HepG2 (cell line): ENCODE measurements around the gene SP3. TPM values are rescaled to one million over a fixed set of nuclear protein-coding genes. Genes with fewer than 3 reads are reported as not detected.

Source experiments
- PLSCR1 ChIP-seq: sonication (generic); formaldehyde crosslinking; IDR thresholded peaks from 2 replicates; pipeline ENCODE4 v1.5.0; 2020; ENCODE audit warnings: missing genetic modification reagents, mild to moderate bottlenecking, borderline replicate concordance
- RFXAP ChIP-seq: sonication (generic); formaldehyde crosslinking; IDR thresholded peaks from 2 replicates; pipeline ENCODE4 v1.4.0; 2020; ENCODE audit warnings: missing genetic modification reagents, borderline replicate concordance
- SMAD3 ChIP-seq: sonication (generic); formaldehyde crosslinking; IDR thresholded peaks from 2 replicates; pipeline ENCODE4 v1.4.0; 2020; ENCODE audit warnings: missing genetic modification reagents
- SRSF9 ChIP-seq: fragments of 200-400 bp; formaldehyde crosslinking; IDR thresholded peaks from 2 replicates; pipeline ENCODE4 v1.6.1; 2018; ENCODE audit warnings: borderline replicate concordance, mild to moderate bottlenecking, low read depth, low read length; ENCODE audit not compliant: insufficient read depth, poor library complexity, severe bottlenecking
- TRIM22 ChIP-seq: fragments of 450-650 bp; IDR thresholded peaks from 2 replicates; pipeline ENCODE4 v1.6.1; 2017
- ZFP41 ChIP-seq: sonication (generic); formaldehyde crosslinking; IDR thresholded peaks from 2 replicates; pipeline ENCODE4 v1.4.0; 2020; ENCODE audit warnings: mild to moderate bottlenecking, missing genetic modification reagents, borderline replicate concordance
- ZMYM4 ChIP-seq: sonication (generic); formaldehyde crosslinking; IDR thresholded peaks from 2 replicates; pipeline ENCODE4 v1.8.1; 2023; ENCODE audit warnings: mild to moderate bottlenecking, missing genetic modification reagents
- ZNF441 ChIP-seq: sonication (generic); formaldehyde crosslinking; IDR thresholded peaks from 2 replicates; pipeline ENCODE4 v1.7.0; 2021; ENCODE audit warnings: missing genetic modification reagents, borderline replicate concordance
- ZNF550 ChIP-seq: sonication (generic); formaldehyde crosslinking; IDR thresholded peaks from 2 replicates; pipeline ENCODE4 v1.4.0; 2020; ENCODE audit warnings: mild to moderate bottlenecking, missing genetic modification reagents, borderline replicate concordance
- ZNF576 ChIP-seq: sonication (generic); formaldehyde crosslinking; IDR thresholded peaks from 2 replicates; pipeline ENCODE4 v1.4.0; 2020; ENCODE audit warnings: mild to moderate bottlenecking, missing genetic modification reagents
- polyA plus RNA-seq, 8 experiments: library from polyadenylated mRNA; depleted of rRNA in 3 of 8; stranded (reverse) in 7 of 8; unstranded in 1 of 8; fragments of >200 nt; fragmentation: Illumina TruSeq in 4 of 8; extraction: Trizol in 4 of 8; gene quantifications; 2 replicates each; pipeline versions ENCODE4 v1.2.1 to v1.2.3, GENCODE V29; 2011 to 2016; ENCODE audit warnings: low read depth in 4 of 8, missing spikeins in 1 of 8, mixed read lengths in 1 of 8; ENCODE audit not compliant: insufficient read depth in 1 of 8
- total RNA-seq, 5 experiments: library from RNA; depleted of rRNA; stranded (reverse); fragments of >200 nt; fragmentation: Illumina TruSeq; extraction: Trizol; gene quantifications; 2 replicates each; pipeline ENCODE4 v1.2.3, GENCODE V29; 2016; ENCODE audit warnings: low read depth in 1 of 5
- TF ChIP-seq, protein P1 (sequence below): sonication (generic); formaldehyde crosslinking; IDR thresholded peaks from 2 replicates; pipeline ENCODE4 v1.4.0; 2020; ENCODE audit warnings: missing genetic modification reagents
- TF ChIP-seq, protein P2 (sequence below): sonication (generic); formaldehyde crosslinking; IDR thresholded peaks from 2 replicates; pipeline ENCODE4 v1.4.0; 2020; ENCODE audit warnings: missing genetic modification reagents, borderline replicate concordance
- TF ChIP-seq, protein P3 (sequence below): IDR thresholded peaks from 2 replicates; pipeline ENCODE4 v1.6.1; 2012; ENCODE audit warnings: inconsistent platforms
- TF ChIP-seq, protein P4 (sequence below): sonication (generic); formaldehyde crosslinking; IDR thresholded peaks from 2 replicates; pipeline ENCODE4 v1.4.0; 2020; ENCODE audit warnings: missing genetic modification reagents
- TF ChIP-seq, protein P5 (sequence below): sonication (generic); formaldehyde crosslinking; conservative IDR thresholded peaks from 2 replicates; pipeline ENCODE4 v1.8.0; 2022; ENCODE audit warnings: mild to moderate bottlenecking, moderate library complexity, missing genetic modification reagents

Gene SP3
- total and polyA plus RNA-seq, 2 of the 13 experiments (the other 11 are each of a cell fraction or from before 2014, with no cell fraction given) = 57.3 to 132 TPM

DNA sequence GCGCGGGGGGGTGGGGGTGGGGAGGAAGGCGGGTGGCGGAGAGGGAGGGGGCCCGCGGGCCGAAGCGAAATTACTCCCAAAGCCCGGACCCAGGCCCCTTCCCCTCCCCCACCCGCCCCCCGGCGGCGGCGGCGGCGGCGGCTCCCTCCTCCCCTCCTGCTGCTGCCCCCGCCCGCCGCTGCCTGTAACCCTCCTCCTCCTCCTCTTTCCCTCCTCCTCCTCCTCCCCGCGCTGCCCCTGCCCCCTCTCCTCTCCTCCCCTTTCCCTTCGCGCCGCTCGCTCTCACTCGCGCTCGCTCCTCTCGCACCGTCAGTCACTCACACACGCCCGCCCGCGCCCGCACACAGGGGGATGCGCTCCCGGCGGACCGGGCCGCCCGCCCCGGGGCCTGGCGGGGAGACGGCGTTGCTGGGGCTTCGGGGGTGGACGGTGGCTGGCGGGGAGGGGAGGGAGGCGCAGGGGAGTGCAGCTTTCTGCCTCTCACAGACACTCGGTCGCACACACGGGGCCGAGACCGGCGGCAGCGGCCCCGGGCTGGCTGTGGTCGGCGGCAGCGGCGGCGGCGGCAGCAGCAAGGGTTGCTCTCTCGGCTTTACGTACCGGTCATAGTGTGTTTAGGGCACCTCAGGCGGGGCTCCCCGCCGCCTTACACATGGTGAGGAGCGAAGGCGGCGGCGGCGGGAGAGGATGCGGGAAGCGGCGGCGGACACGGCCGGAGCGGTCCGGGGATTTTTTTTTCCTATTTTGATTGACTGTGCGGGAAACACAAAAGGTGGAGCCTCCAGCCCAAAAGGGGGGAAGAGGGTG lies 405 bp downstream of the SP3 start (continued):
- no peak for TF ChIP-seq SRSF9
- TF ChIP-seq ZNF441 (CRISPR knock-in tag) = no peak; the same call in 1 of the 2 replicates
- TF ChIP-seq, protein P1, sequence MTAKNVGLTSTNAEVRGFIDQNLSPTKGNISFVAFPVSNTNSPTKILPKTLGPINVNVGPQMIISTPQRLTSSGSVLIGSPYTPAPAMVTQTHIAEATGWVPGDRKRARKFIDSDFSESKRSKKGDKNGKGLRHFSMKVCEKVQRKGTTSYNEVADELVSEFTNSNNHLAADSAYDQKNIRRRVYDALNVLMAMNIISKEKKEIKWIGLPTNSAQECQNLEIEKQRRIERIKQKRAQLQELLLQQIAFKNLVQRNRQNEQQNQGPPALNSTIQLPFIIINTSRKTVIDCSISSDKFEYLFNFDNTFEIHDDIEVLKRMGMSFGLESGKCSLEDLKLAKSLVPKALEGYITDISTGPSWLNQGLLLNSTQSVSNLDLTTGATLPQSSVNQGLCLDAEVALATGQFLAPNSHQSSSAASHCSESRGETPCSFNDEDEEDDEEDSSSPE (CRISPR knock-in tag) = peak; percentile 17; the same call in 1 of the 2 replicates
- TF ChIP-seq, protein P2, sequence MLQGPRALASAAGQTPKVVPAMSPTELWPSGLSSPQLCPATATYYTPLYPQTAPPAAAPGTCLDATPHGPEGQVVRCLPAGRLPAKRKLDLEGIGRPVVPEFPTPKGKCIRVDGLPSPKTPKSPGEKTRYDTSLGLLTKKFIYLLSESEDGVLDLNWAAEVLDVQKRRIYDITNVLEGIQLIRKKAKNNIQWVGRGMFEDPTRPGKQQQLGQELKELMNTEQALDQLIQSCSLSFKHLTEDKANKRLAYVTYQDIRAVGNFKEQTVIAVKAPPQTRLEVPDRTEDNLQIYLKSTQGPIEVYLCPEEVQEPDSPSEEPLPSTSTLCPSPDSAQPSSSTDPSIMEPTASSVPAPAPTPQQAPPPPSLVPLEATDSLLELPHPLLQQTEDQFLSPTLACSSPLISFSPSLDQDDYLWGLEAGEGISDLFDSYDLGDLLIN (CRISPR knock-in tag) = peak; percentile 9; the same call in 1 of the 2 replicates
- TF ChIP-seq ZNF550 = 0 out of 2 replicates have a peak, but pooled peaks have one; percentile 33
- TF ChIP-seq, protein P3, sequence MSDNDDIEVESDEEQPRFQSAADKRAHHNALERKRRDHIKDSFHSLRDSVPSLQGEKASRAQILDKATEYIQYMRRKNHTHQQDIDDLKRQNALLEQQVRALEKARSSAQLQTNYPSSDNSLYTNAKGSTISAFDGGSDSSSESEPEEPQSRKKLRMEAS = no peak; the same call in 1 of the 2 replicates
- TF ChIP-seq PLSCR1 (CRISPR knock-in tag) = no peak
- TF ChIP-seq, protein P4, sequence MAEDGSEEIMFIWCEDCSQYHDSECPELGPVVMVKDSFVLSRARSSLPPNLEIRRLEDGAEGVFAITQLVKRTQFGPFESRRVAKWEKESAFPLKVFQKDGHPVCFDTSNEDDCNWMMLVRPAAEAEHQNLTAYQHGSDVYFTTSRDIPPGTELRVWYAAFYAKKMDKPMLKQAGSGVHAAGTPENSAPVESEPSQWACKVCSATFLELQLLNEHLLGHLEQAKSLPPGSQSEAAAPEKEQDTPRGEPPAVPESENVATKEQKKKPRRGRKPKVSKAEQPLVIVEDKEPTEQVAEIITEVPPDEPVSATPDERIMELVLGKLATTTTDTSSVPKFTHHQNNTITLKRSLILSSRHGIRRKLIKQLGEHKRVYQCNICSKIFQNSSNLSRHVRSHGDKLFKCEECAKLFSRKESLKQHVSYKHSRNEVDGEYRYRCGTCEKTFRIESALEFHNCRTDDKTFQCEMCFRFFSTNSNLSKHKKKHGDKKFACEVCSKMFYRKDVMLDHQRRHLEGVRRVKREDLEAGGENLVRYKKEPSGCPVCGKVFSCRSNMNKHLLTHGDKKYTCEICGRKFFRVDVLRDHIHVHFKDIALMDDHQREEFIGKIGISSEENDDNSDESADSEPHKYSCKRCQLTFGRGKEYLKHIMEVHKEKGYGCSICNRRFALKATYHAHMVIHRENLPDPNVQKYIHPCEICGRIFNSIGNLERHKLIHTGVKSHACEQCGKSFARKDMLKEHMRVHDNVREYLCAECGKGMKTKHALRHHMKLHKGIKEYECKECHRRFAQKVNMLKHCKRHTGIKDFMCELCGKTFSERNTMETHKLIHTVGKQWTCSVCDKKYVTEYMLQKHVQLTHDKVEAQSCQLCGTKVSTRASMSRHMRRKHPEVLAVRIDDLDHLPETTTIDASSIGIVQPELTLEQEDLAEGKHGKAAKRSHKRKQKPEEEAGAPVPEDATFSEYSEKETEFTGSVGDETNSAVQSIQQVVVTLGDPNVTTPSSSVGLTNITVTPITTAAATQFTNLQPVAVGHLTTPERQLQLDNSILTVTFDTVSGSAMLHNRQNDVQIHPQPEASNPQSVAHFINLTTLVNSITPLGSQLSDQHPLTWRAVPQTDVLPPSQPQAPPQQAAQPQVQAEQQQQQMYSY = no peak
- TF ChIP-seq RFXAP (CRISPR knock-in tag) = no peak
- peak; percentile 39; the same call in 1 of the 2 replicates for TF ChIP-seq ZMYM4
- no peak for TF ChIP-seq ZFP41 (CRISPR knock-in tag)
- TF ChIP-seq, protein P5, sequence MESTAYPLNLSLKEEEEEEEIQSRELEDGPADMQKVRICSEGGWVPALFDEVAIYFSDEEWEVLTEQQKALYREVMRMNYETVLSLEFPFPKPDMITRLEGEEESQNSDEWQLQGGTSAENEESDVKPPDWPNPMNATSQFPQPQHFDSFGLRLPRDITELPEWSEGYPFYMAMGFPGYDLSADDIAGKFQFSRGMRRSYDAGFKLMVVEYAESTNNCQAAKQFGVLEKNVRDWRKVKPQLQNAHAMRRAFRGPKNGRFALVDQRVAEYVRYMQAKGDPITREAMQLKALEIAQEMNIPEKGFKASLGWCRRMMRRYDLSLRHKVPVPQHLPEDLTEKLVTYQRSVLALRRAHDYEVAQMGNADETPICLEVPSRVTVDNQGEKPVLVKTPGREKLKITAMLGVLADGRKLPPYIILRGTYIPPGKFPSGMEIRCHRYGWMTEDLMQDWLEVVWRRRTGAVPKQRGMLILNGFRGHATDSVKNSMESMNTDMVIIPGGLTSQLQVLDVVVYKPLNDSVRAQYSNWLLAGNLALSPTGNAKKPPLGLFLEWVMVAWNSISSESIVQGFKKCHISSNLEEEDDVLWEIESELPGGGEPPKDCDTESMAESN (CRISPR knock-in tag) = no peak
- no peak for TF ChIP-seq SMAD3 (CRISPR knock-in tag)
- no peak for TF ChIP-seq TRIM22
- TF ChIP-seq ZNF576 (CRISPR knock-in tag) = no peak
